Measurements from ENCODE around the gene PUS1.
"Not testable (repeated sequence)": the region's sequence is repeated elsewhere in the genome, so short reads cannot be mapped to it uniquely, and the experiment has no call there.

The PUS1 gene

GRCh38 chr12:131949431-131950181 is 20.5 kb downstream of the PUS1 start, which contains the start of gene EP400:
Gene EP400 (plus strand): TSS chr12:131949942. CDS start chr12:131960620, 10,678 bp downstream.
- peak within 1 kb of the TSS; percentile 80 to 86 for H3K27ac ChIP-seq
- TF ChIP-seq CTCF (IDR thresholded peaks at IDR 0.05), result peak; percentile 38 to 55
- peak; percentile 96 to 98 for DNase-seq
- H3K36me3 ChIP-seq, result peaks cover 0 to 5% (median 4%) of the 10 kb centered on the region in 3 donors
- H3K4me3 ChIP-seq, result peak within 1 kb of the TSS; percentile 86 to 97
- no peaks in the 10 kb centered on the region for H3K27me3 ChIP-seq
- no peaks in the 10 kb centered on the region for H3K9me3 ChIP-seq
- intact Hi-C loops (cut with DNase I; ENCODE audit: low total_unique reads), result loop anchor here (5.0 kb wide), 1 partner anchor 52 kb away; no protein-coding TSS in a partner anchor
- H3K4me1 ChIP-seq, result peaks cover 0 to 42% (median 20%) of the 10 kb centered on the region in 4 donors

DNA sequence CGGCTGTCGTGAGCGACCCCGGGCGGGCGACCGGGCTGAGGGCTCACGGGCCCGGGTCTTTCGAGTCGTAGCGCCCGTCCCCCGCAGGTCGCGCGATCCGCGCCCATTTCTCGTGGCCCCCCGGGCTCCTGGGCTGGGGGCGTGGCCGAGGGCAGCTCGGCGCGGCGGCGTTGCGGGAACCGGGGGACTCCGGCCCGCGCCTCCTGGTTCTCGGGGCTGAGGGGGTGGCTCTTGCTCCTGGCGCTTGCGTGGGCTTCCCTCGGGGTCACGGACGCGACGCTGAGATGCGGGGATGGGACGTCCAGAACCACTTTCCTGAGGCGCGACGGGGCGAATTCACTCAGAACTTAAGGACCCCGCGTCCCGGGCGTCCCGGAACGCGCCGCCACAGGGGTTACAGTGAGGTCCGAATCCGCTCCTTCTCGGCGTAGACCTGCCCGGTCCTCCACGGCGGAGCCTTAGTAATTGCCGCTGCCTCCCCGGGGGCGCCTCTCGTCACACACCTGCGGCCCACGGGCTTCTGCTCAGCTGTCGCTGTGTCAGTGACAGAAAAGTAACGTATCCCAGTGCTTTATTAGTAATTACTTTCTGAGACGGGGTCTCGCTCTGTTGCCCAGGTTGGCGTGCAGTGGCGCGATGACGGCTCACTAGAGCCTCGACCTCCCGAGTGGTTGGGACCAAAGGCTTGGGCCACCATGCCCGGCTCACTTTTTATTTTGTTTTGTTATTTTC is 21.3 kb downstream of the PUS1 start:
- peak in 1 of 2 donors; percentile 71 for DNase-seq
- TF ChIP-seq CTCF (IDR thresholded peaks at IDR 0.05), result no peak
- no peaks in the 10 kb centered on the region for H3K36me3 ChIP-seq
- no peaks in the 10 kb centered on the region for H3K9me3 ChIP-seq
- H3K4me1 ChIP-seq, result peaks cover 0 to 42% (median 20%) of the 10 kb centered on the region in 4 donors
- peak overlapping the region; percentile 80 to 86 for H3K27ac ChIP-seq
- intact Hi-C loops (cut with DNase I; ENCODE audit: low total_unique reads), result no loop called here
- H3K27me3 ChIP-seq, result no peaks in the 10 kb centered on the region
- H3K4me3 ChIP-seq, result peak overlapping the region; percentile 86 to 97

- H3K36me3 ChIP-seq; intact Hi-C loops (cut with DNase I; ENCODE audit: low total_unique reads); H3K27me3 ChIP-seq; H3K9me3 ChIP-seq; H3K27ac ChIP-seq; H3K4me3 ChIP-seq: not testable (repeated sequence)
- H3K4me1 ChIP-seq, result peaks cover 0 to 58% (median 26%) of the 10 kb centered on the region in 4 donors
- peak in 1 of 2 donors; percentile 21 for DNase-seq
Measured at GRCh38 chr12:131953810-131954209, 24.7 kb downstream of the PUS1 start.

DNA sequence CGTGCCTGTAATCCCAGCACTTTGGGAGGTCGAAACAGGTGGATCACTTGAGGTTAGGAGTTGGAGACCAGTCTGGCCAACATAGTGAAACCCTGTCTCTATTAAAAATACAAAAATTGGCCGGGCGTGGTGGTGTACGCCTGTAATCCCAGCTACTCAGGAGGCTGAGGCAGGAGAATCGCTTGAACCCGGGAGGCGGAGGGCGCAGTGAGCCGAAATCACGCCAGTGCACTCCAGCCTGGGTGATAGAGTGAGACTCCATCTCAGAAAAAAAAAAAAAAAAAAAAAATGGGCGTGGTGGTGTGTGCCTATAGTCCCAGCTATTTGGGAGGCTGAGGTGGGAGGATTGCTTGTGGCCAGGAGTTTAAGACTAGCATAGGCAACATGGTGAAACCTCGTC is 25.4 kb downstream of the PUS1 start:
- DNase-seq; intact Hi-C loops (cut with DNase I; ENCODE audit: low total_unique reads); H3K27ac ChIP-seq; H3K4me3 ChIP-seq; H3K9me3 ChIP-seq; H3K36me3 ChIP-seq; H3K27me3 ChIP-seq: not testable (repeated sequence)
- H3K4me1 ChIP-seq, result peaks cover 0 to 59% (median 26%) of the 10 kb centered on the region in 4 donors

DNA sequence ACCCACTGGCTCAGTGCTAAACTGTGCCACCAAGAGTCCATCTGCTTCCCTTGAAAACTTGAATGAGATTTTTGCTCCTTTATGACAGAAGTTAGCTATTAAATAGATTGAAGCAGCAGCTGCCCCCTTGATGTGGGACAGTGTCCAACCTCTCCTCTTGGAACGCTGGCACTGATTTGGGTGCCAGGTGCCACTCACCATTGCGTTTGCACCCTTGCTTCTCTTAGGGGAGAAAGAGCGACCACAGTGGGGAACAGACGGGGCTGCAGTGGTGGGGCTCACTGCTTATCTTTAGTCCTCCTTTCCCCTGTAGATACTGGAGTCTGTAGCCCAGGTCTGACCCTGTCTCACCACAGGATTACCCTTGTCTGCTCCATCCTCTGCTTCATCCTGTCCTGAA is 30.0 kb downstream of the PUS1 start:
- DNase-seq, result no peak
- Histone ChIP-seq H3K4me1 (peaks cover 0 to 40% (median 13%) of the 10 kb centered on the region in 4 donors), H3K27me3 (no peaks in the 10 kb centered on the region), H3K36me3 (peaks cover 10 to 25% (median 12%) of the 10 kb centered on the region in 3 donors), H3K27ac (no peak overlapping the region), H3K9me3 (no peaks in the 10 kb centered on the region), H3K4me3 (no peak overlapping the region)
- no peak for TF ChIP-seq CTCF (IDR thresholded peaks at IDR 0.05)
- intact Hi-C loops (cut with DNase I; ENCODE audit: low total_unique reads), result no loop called here

- peaks cover 0 to 40% (median 13%) of the 10 kb centered on the region in 4 donors for H3K4me1 ChIP-seq
- DNase-seq, result no peak
- no peak overlapping the region for H3K27ac ChIP-seq
Measured at GRCh38 chr12:131959641-131960589, 30.8 kb downstream of the PUS1 start.

GRCh38 chr12:131960590-131961325 is 31.7 kb downstream of the PUS1 start:
- H3K4me1 ChIP-seq, result peaks cover 0 to 40% (median 13%) of the 10 kb centered on the region in 4 donors
- H3K4me3 ChIP-seq; H3K27me3 ChIP-seq; intact Hi-C loops (cut with DNase I; ENCODE audit: low total_unique reads); H3K9me3 ChIP-seq; DNase-seq; H3K27ac ChIP-seq: not testable (repeated sequence)
- peaks cover 10 to 25% (median 12%) of the 10 kb centered on the region in 3 donors for H3K36me3 ChIP-seq

More at GRCh38 chr12:131959641-131960589, 30.8 kb downstream of the PUS1 start:
- Histone ChIP-seq H3K4me3 (no peak overlapping the region), H3K36me3 (peaks cover 10 to 25% (median 12%) of the 10 kb centered on the region in 3 donors), H3K9me3 (no peaks in the 10 kb centered on the region), H3K27me3 (no peaks in the 10 kb centered on the region)
- intact Hi-C loops (cut with DNase I; ENCODE audit: low total_unique reads), result no loop called here
- TF ChIP-seq CTCF (IDR thresholded peaks at IDR 0.05), result no peak

DNA sequence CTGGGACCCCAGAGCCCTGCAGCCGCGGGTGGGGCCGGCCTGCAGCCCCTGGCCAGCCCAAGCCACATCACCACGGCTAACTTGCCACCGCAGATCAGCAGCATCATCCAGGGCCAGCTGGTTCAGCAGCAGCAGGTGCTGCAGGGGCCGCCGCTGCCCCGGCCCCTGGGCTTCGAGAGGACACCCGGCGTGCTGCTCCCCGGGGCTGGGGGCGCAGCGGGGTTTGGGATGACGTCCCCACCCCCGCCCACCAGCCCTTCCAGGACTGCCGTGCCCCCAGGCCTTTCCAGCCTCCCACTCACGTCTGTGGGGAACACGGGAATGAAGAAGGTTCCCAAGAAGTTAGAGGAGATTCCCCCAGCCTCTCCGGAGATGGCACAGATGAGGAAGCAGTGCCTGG is 32.3 kb downstream of the PUS1 start:
- Histone ChIP-seq H3K36me3 (peaks cover 10 to 25% (median 12%) of the 10 kb centered on the region in 3 donors), H3K4me1 (peaks cover 0 to 34% (median 13%) of the 10 kb centered on the region in 4 donors)
- intact Hi-C loops (cut with DNase I; ENCODE audit: low total_unique reads); DNase-seq; H3K4me3 ChIP-seq; H3K9me3 ChIP-seq; H3K27ac ChIP-seq; H3K27me3 ChIP-seq: not testable (repeated sequence)

All from tibial artery (tissue), 4 donors.